Naive thymus-derived CD4-positive, alpha-beta T cell (primary cell): ENCODE measurements around the gene OR10H1. TPM values are rescaled to one million over a fixed set of nuclear protein-coding genes. Genes with fewer than 3 reads are reported as not detected.
"Not testable (repeated sequence)": the region's sequence is repeated elsewhere in the genome, so short reads cannot be mapped to it uniquely, and the experiment has no call there.

ENCODE experiments used
- ATAC-seq: fragments of 150-1000 bp; cut with Tn5 transposase; 2 replicates; pipeline ENCODE4 v1.10.0; 2021; ENCODE audit warnings: mild to moderate bottlenecking, moderate library complexity
- CTCF ChIA-PET: fragments of 350-600 bp; sonication (Branson Sonifier 250); formaldehyde crosslinking; loops from one replicate; lab custom pipeline; 2021; ENCODE audit warnings: antibody characterized with exemption; lab: Charles Lee
- POLR2A ChIA-PET: fragments of 350-600 bp; sonication (Branson Sonifier 250); formaldehyde crosslinking; loops from one replicate; lab custom pipeline; 2021; ENCODE audit warnings: antibody characterized with exemption, inconsistent platforms; lab: Charles Lee
- DNase-seq, 9 donors: peaks; one replicate each; pipeline versions ENCODE4 v3.0.0 to v3.0.0-alpha.2; 2020 to 2022; ENCODE audit warnings: mixed read lengths in 1 of 9
- H3K27ac ChIP-seq: one replicate; pipeline ENCODE4 v1.7.0; 2013; ENCODE audit warnings: mild to moderate bottlenecking, low read depth, low read length, moderate library complexity
- H3K27me3 ChIP-seq, 2 donors: one replicate each; pipeline ENCODE4 v1.7.0; 2013; ENCODE audit warnings: low read length in 2 of 2, mild to moderate bottlenecking in 2 of 2, moderate library complexity in 2 of 2; ENCODE audit not compliant: control insufficient read depth in 2 of 2, insufficient read depth in 2 of 2
- H3K36me3 ChIP-seq, 3 experiments: 1 replicate in 2 of 3; 2 replicates in 1 of 3; pipeline ENCODE4 v1.7.0; 2013; ENCODE audit warnings: low read length in 3 of 3, mild to moderate bottlenecking in 3 of 3, moderate library complexity in 1 of 3; ENCODE audit not compliant: insufficient read depth in 3 of 3, control insufficient read depth in 2 of 3
- H3K4me1 ChIP-seq, 2 donors: one replicate each; pipeline ENCODE4 v1.7.0; 2013; ENCODE audit warnings: low read length in 2 of 2, mild to moderate bottlenecking in 2 of 2, moderate library complexity in 1 of 2; ENCODE audit not compliant: control insufficient read depth in 2 of 2, insufficient read depth in 2 of 2
- H3K4me3 ChIP-seq: 2 replicates; pipeline ENCODE4 v1.7.0; 2013; ENCODE audit warnings: mild to moderate bottlenecking, low read length
- H3K9me3 ChIP-seq, 3 experiments: 1 replicate in 2 of 3; 2 replicates in 1 of 3; pipeline ENCODE4 v1.7.0; 2013; ENCODE audit warnings: low read length in 3 of 3; ENCODE audit not compliant: control insufficient read depth in 2 of 3
- H3K27ac Mint-ChIP-seq, 9 donors: one replicate each; pipeline ENCODE4 v1.8.0; 2020 to 2022; ENCODE audit warnings: mixed read lengths in 9 of 9, mild to moderate bottlenecking in 8 of 9, moderate library complexity in 5 of 9, inconsistent platforms in 2 of 9
- H3K27me3 Mint-ChIP-seq, 5 donors: one replicate each; pipeline ENCODE4 v1.8.0; 2021 to 2022; ENCODE audit warnings: mixed read lengths in 5 of 5, mild to moderate bottlenecking in 1 of 5
- H3K36me3 Mint-ChIP-seq, 5 donors: one replicate each; pipeline ENCODE4 v1.8.0; 2020 to 2022; ENCODE audit warnings: mixed read lengths in 5 of 5, mild to moderate bottlenecking in 3 of 5, inconsistent platforms in 1 of 5
- H3K4me1 Mint-ChIP-seq, 7 donors: one replicate each; pipeline ENCODE4 v1.8.0; 2020 to 2022; ENCODE audit warnings: mixed read lengths in 7 of 7, mild to moderate bottlenecking in 3 of 7, inconsistent platforms in 1 of 7
- H3K4me3 Mint-ChIP-seq, 10 donors: one replicate each; pipeline ENCODE4 v1.8.0; 2020 to 2022; ENCODE audit warnings: mild to moderate bottlenecking in 10 of 10, mixed read lengths in 10 of 10, moderate library complexity in 6 of 10, inconsistent platforms in 2 of 10
- H3K9me3 Mint-ChIP-seq, 11 donors: one replicate each; pipeline ENCODE4 v1.8.0; 2020 to 2022; ENCODE audit warnings: mixed read lengths in 11 of 11, mild to moderate bottlenecking in 4 of 11, inconsistent platforms in 1 of 11, moderate library complexity in 1 of 11
- intact Hi-C, 2 donors: fragments of 100-400 bp; cut with micrococcal nuclease; formaldehyde crosslinking; loops; one replicate each; pipeline ENCODE4 v1.15.1; 2023
- polyA plus RNA-seq, 2 donors: library from polyadenylated mRNA; unstranded; fragments of 300-500 nt; fragmentation: Illumina TruSeq; gene quantifications; one replicate each; pipeline ENCODE4 v1.2.3, GENCODE V29; 2021
- total RNA-seq, 6 experiments: library from RNA in 5 of 6; stranded (reverse) in 5 of 6; gene quantifications; 1 replicate in 5 of 6; 2 replicates in 1 of 6; pipeline ENCODE4 v1.2.3 and lab custom pipeline; 2021 to 2026

OR10H1 gene
- total and polyA plus RNA-seq, 7 experiments from 2014 or later = 0.22 TPM; not detected in 6

DNA sequence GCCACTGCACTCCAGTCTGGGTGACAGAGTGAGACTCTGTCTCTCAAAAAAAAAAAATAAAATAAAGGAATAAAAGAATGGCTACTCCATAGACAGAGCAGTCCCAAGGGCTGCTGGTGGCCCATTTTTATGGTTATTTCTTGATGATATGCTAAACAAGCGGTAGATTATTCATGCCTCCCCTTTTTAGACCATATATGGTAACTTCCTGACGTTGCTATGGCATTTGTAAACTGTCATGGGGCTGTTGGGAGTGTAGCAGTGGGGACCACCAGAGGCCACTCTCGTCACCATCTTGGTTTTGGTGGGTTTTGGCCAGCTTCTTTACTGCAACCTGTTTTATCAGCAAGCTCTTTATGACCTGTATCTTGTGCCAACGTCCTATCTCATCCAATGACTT is 24.4 kb upstream of the OR10H1 start:
- CTCF ChIA-PET = interaction anchor here (1.1 kb wide), 1 partner anchor 210 kb away, joined by 3 read pairs; no protein-coding TSS in a partner anchor
- H3K4me1 ChIP-seq = peaks cover 22 to 23% of the 10 kb centered on the region in 2 donors
- ATAC-seq, H3K36me3 Mint-ChIP-seq, H3K27ac ChIP-seq, DNase-seq, H3K27me3 Mint-ChIP-seq, H3K36me3 ChIP-seq, H3K4me3 ChIP-seq, H3K27me3 ChIP-seq, H3K9me3 Mint-ChIP-seq, H3K9me3 ChIP-seq: not testable (repeated sequence)
- peak overlapping the region in 1 of 10 donors; percentile 52 for H3K4me3 Mint-ChIP-seq
- intact Hi-C loops = loop anchor here (5.0 to 10.0 kb wide), 3 partner anchors 373 to 742 kb away; partner anchors contain the start of gene RASAL3 (in 1 of the 2)
- POLR2A ChIA-PET = interaction anchor here (1.5 to 2.0 kb wide), 2 partner anchors 9 to 13 kb away, joined by 4 read pairs; no protein-coding TSS in a partner anchor
- peak overlapping the region in 3 of 9 donors; percentile 38 to 63 (median 59) for H3K27ac Mint-ChIP-seq
- peaks cover 33 to 55% (median 48%) of the 10 kb centered on the region in 7 donors for H3K4me1 Mint-ChIP-seq

DNA sequence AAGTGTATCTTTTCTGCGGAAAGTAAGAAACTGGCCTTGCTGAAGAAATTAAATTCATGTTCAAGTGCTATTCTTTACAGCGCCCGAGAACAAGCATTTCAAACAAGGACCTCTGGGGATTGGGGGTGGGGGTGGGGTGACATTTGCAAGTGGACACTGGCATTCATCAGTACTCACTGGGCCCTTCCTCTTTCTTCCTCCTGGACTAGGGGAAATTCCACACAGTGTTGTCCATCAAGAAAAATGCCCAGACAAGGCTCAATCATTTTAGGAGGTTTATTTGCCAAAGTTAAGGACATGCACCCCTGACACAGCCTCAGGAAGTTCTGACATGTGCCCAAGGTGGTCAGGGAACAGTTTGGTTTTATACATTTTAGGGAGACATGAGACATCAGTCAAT is 22.9 kb upstream of the OR10H1 start:
- Histone ChIP-seq H3K4me3 (no peak overlapping the region), H3K4me1 (peaks cover 8 to 10% of the 10 kb centered on the region in 2 donors), H3K9me3 (no peaks in the 10 kb centered on the region), H3K27me3 (no peaks in the 10 kb centered on the region), H3K36me3 (peaks cover 0 to 5% (median 0%) of the 10 kb centered on the region in 3 experiments), H3K27ac (peak overlapping the region; percentile 90)
- no peaks in the 10 kb centered on the region for H3K9me3 Mint-ChIP-seq
- peak overlapping the region in 5 of 9 donors; percentile 10 to 97 (median 80) for H3K27ac Mint-ChIP-seq
- ChIA-PET POLR2A (interaction anchor here (0.7 kb wide), 1 partner anchor 13 kb away, joined by 3 read pairs; no protein-coding TSS in a partner anchor), CTCF (interaction anchor here (1.6 kb wide), 1 partner anchor 24 kb away, joined by 4 read pairs; no protein-coding TSS in a partner anchor)
- intact Hi-C loops = loop anchor here (5.0 to 10.0 kb wide), 3 partner anchors 371 to 744 kb away; partner anchors contain the start of gene RASAL3 (in 1 of the 2)
- no peaks in the 10 kb centered on the region for H3K27me3 Mint-ChIP-seq
- DNase-seq = no peak
- ATAC-seq = no peak
- H3K4me3 Mint-ChIP-seq = peak overlapping the region in 4 of 10 donors; percentile 2 to 36 (median 14)
- peaks cover 0 to 3% (median 0%) of the 10 kb centered on the region in 5 donors for H3K36me3 Mint-ChIP-seq
- H3K4me1 Mint-ChIP-seq = peaks cover 23 to 41% (median 35%) of the 10 kb centered on the region in 7 donors

DNA sequence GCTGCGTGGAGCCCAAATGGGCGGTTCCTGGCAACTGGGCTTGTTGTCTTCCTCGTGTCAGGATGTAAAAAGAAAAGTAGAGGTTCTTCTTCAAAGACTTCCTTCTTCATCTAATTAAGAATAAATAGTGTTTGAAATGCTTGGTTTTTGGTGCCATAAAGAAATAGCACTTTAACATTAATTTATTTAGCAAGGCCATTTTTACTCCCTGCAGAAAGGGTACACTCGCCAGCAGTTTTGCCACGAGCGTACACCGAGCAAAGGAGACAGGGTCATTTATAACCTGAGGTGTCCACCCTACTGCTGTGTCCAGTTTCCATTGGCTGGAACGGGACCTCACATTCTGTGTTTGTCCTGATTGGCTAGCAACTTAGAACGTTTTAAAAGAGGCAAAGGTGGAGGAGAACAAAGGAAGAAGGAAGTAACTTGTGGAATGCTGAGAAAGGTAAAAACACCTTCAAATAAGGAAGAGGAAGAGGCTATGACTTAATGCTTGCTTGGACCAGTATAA is 21.8 kb upstream of the OR10H1 start:
- H3K36me3 ChIP-seq = peaks cover 0 to 5% (median 0%) of the 10 kb centered on the region in 3 experiments
- Mint-ChIP-seq H3K4me1 (peaks cover 18 to 32% (median 27%) of the 10 kb centered on the region in 7 donors), H3K27ac (peak overlapping the region in 7 of 9 donors; percentile 93 to 99 (median 97)), H3K36me3 (peaks cover 0 to 3% (median 0%) of the 10 kb centered on the region in 5 donors), H3K9me3 (no peaks in the 10 kb centered on the region), H3K27me3 (no peaks in the 10 kb centered on the region), H3K4me3 (peak overlapping the region; percentile 88 to 99 (median 94))
- DNase-seq (peak in 1 of 9 donors; percentile 22), ATAC-seq (no peak)
- peak overlapping the region; percentile 90 for H3K27ac ChIP-seq
- ChIA-PET POLR2A (interaction anchor here (0.6 to 1.8 kb wide), 20 partner anchors 7 to 534 kb away, joined by 3 to 12 read pairs (median 4); partner anchors contain the start of genes FAM32A, KLF2 and RAB8A), CTCF (interaction anchor here (1.2 to 1.6 kb wide), 2 partner anchors 23 to 208 kb away, joined by 3 to 4 read pairs; no protein-coding TSS in a partner anchor)
- H3K4me1 ChIP-seq = peaks cover 5 to 7% of the 10 kb centered on the region in 2 donors
- intact Hi-C loops = loop anchor here (1.0 to 10.0 kb wide), 11 partner anchors 24 to 1148 kb away; partner anchors contain the start of genes AKAP8 (in 1 of the 2), AKAP8L (in 1 of the 2), AP1M1 (in 1 of the 2) and RASAL3 (in 1 of the 2)
- peak overlapping the region; percentile 60 for H3K4me3 ChIP-seq
- no peaks in the 10 kb centered on the region for H3K9me3 ChIP-seq
- H3K27me3 ChIP-seq = no peaks in the 10 kb centered on the region

DNA sequence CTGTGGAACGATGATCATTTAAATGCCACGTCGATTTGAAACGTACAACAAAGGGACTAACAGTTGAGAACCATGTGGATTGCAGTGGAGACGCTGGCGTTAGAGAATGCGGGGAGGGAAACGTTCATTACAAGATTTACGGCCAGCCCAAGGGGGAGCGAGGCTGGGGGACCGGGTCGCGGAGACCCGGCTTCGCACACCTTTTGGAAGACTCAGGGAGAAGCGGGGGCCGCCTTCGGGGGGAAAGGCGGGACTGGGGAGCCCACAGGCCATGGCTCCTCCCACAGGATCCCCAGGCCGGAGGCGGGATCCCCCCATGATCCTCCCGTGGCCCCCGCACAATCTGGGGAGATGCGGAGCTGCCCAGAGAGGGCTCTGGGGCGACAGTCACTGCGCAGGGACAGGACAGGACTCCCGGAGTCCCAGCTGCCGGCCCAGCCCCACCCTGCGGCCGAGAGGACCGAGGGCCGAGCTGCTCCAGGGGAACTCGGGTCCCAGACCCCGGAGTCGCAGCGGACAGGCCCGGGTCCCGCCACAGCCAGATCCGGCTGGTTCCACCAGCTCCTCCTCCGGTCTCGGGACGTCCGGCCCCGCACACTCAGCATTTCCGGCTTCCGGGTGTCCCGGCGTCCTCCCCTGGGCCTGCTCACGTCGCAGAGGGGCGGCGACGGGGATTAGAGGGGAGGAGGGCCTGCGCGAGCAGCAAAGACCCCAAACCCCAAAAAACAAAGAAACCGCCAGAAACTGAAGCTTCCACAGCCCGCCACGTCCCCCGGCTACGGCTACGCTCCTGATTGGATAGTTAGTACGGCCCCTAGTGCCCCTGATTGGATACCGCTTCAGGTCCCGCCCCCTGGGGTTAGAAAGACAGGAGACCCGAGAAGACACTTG is 21.1 kb upstream of the OR10H1 start:
- peaks cover 5 to 7% of the 10 kb centered on the region in 2 donors for H3K4me1 ChIP-seq
- H3K27me3 ChIP-seq = no peaks in the 10 kb centered on the region
- Mint-ChIP-seq H3K36me3 (peaks cover 0 to 3% (median 0%) of the 10 kb centered on the region in 5 donors), H3K9me3 (no peaks in the 10 kb centered on the region), H3K4me1 (peaks cover 18 to 28% (median 24%) of the 10 kb centered on the region in 7 donors), H3K27me3 (no peaks in the 10 kb centered on the region), H3K4me3 (peak overlapping the region; percentile 88 to 99 (median 95)), H3K27ac (peak overlapping the region in 7 of 9 donors; percentile 95 to 100 (median 99))
- intact Hi-C loops = loop anchor here (1.0 to 10.0 kb wide), 18 partner anchors 8 to 1148 kb away; partner anchors contain the start of genes FAM32A (in 2 of the 2), RAB8A (in 2 of the 2), AKAP8 (in 1 of the 2) and AKAP8L (in 1 of the 2)
- ChIA-PET POLR2A (interaction anchor here (0.6 to 1.8 kb wide), 19 partner anchors 8 to 1767 kb away, joined by 3 to 12 read pairs (median 4); partner anchors contain the start of genes FAM32A, KLF2 and RAB8A), CTCF (interaction anchor here (1.2 to 1.6 kb wide), 2 partner anchors 22 to 207 kb away, joined by 3 to 4 read pairs; no protein-coding TSS in a partner anchor)
- ATAC-seq (peak; percentile 94), DNase-seq (peak; percentile 81 to 98 (median 97))
- H3K36me3 ChIP-seq = peaks cover 0 to 5% (median 0%) of the 10 kb centered on the region in 3 experiments
- peak overlapping the region; percentile 90 for H3K27ac ChIP-seq
- H3K9me3 ChIP-seq = no peaks in the 10 kb centered on the region
- H3K4me3 ChIP-seq = peak overlapping the region; percentile 60

DNA sequence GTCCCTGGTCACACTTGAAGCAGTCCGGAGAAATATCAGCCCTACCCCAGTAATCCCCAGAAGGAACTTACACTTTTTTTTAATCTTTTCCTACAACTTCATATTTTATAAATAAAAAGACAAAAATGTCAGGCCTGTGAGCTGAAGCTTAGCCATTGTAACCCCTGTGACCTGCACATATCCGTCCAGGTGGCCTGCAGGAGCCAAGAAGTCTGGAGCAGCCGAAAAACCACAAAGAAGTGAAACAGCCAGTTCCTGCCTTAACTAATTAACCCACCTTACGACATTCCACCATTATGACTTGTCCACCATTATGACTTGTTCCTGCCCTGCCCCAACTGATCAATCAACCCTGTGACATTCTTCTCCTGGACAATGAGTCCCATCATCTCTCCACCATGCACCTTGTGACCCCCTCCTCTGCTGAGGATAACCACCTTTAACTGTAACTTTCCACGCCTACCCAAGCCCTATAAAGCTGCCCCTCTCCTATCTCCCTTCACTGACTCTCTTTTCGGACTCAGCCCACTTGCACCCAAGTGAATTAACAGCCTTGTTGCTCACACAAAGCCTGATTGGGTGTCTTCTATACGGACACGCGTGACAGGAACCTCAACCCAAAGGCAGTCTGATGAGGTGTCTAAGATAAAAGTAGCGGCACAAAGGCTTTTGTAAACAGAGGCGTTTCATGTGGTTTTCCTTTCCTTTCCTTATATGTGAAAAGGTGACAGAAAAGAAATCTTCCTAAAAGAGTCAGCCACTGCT is 20.3 kb upstream of the OR10H1 start:
- ATAC-seq = peak; percentile 73

More for the DNA sequence above, 20.3 kb upstream of the OR10H1 start:
- peak overlapping the region in 7 of 9 donors; percentile 95 to 100 (median 99) for H3K27ac Mint-ChIP-seq
- Histone ChIP-seq H3K27ac (peak overlapping the region; percentile 90), H3K4me3 (peak overlapping the region; percentile 60)
- DNase-seq = peak in 8 of 9 donors; percentile 10 to 89 (median 82)
- intact Hi-C loops = loop anchor here (1.0 to 10.0 kb wide), 17 partner anchors 9 to 1147 kb away; partner anchors contain the start of genes FAM32A (in 2 of the 2), RAB8A (in 2 of the 2), AKAP8L (in 1 of the 2) and AP1M1 (in 1 of the 2)
- H3K4me3 Mint-ChIP-seq = peak overlapping the region; percentile 88 to 99 (median 95)
- H3K9me3 ChIP-seq, H3K36me3 Mint-ChIP-seq, H3K27me3 ChIP-seq, H3K36me3 ChIP-seq, H3K27me3 Mint-ChIP-seq, H3K9me3 Mint-ChIP-seq, H3K4me1 ChIP-seq: not testable (repeated sequence)
- POLR2A ChIA-PET = interaction anchor here (0.6 to 1.8 kb wide), 10 partner anchors 9 to 503 kb away, joined by 3 to 8 read pairs (median 5); partner anchors contain the start of genes BRD4, FAM32A and KLF2
- CTCF ChIA-PET = interaction anchor here (0.6 kb wide), 1 partner anchor 404 kb away, joined by 5 read pairs; no protein-coding TSS in a partner anchor
- peaks cover 18 to 28% (median 24%) of the 10 kb centered on the region in 7 donors for H3K4me1 Mint-ChIP-seq
